DOHH2 (cell line): ENCODE data around the gene CYP21A2.
"Not testable (repeated sequence)": the region's sequence is repeated elsewhere in the genome, so short reads cannot be mapped to it uniquely, and the experiment has no call there.

Experiments used
- H3F3A ChIP-seq: fragments of 200-600 bp; sonication (generic), shearing (Covaris generic); 2 replicates; pipeline ENCODE4 v1.6.0; 2016; ENCODE audit warnings: antibody characterized with exemption, mild to moderate bottlenecking; ENCODE audit not compliant: control insufficient read depth, insufficient read depth
- H3K27ac ChIP-seq: fragments of 200-600 bp; sonication (generic); 2 replicates; pipeline ENCODE4 v1.5.1; 2014; ENCODE audit warnings: low read depth, mild to moderate bottlenecking, low read length, moderate library complexity
- H3K27me3 ChIP-seq: fragments of 200-600 bp; sonication (generic); 2 replicates; pipeline ENCODE4 v1.6.1; 2014; ENCODE audit warnings: mild to moderate bottlenecking, low read length, mixed read lengths; ENCODE audit not compliant: control insufficient read depth
- H3K36me3 ChIP-seq: fragments of 200-600 bp; sonication (generic); 2 replicates; pipeline ENCODE4 v1.6.1; 2014; ENCODE audit warnings: mild to moderate bottlenecking, low read length, moderate library complexity, mixed read lengths; ENCODE audit not compliant: control insufficient read depth
- H3K4me1 ChIP-seq: fragments of 200-600 bp; sonication (generic); 2 replicates; pipeline ENCODE4 v1.6.1; 2014; ENCODE audit warnings: mild to moderate bottlenecking, low read length, mixed read lengths; ENCODE audit not compliant: control insufficient read depth
- H3K4me2 ChIP-seq: fragments of 200-600 bp; sonication (generic); 2 replicates; pipeline ENCODE4 v1.6.0; 2014; ENCODE audit warnings: mild to moderate bottlenecking, low read length, moderate library complexity
- H3K4me3 ChIP-seq: fragments of 200-600 bp; sonication (generic); 2 replicates; pipeline ENCODE4 v1.5.1; 2014; ENCODE audit warnings: mild to moderate bottlenecking, low read length, mixed read lengths
- H3K79me2 ChIP-seq: fragments of 200-600 bp; sonication (generic); 2 replicates; pipeline ENCODE4 v1.6.1; 2014; ENCODE audit warnings: mild to moderate bottlenecking, low read length, mixed read lengths; ENCODE audit not compliant: control insufficient read depth
- H3K9me2 ChIP-seq: fragments of 200-600 bp; sonication (generic); replicated peaks from 2 replicates; pipeline ENCODE4 v1.6.1; 2014; ENCODE audit warnings: mild to moderate bottlenecking, low read length, mixed read lengths; ENCODE audit not compliant: control insufficient read depth
- H3K9me3 ChIP-seq: fragments of 200-600 bp; sonication (generic); 2 replicates; pipeline ENCODE4 v1.6.1; 2014; ENCODE audit warnings: antibody characterized with exemption, low read length, mixed read lengths; ENCODE audit not compliant: control insufficient read depth, insufficient read depth
- H4K20me1 ChIP-seq: fragments of 200-600 bp; sonication (generic); 2 replicates; pipeline ENCODE4 v1.6.0; 2014; ENCODE audit warnings: low read depth, mild to moderate bottlenecking, antibody characterized with exemption, low read length, moderate library complexity; ENCODE audit not compliant: control insufficient read depth, insufficient read depth
- CTCF ChIP-seq: fragments of 200-600 bp; sonication (generic); IDR thresholded peaks from one replicate; pipeline ENCODE4 v1.5.1; 2014; ENCODE audit warnings: antibody characterized with exemption, mild to moderate bottlenecking, low read depth, low read length; ENCODE audit not compliant: poor library complexity, severe bottlenecking
- EZH2phosphoT487 ChIP-seq: fragments of 200-600 bp; sonication (generic); IDR thresholded peaks from 2 replicates; pipeline ENCODE4 v1.6.1; 2017; ENCODE audit warnings: borderline replicate concordance, mild to moderate bottlenecking, antibody characterized with exemption, low read length, moderate library complexity, mixed read lengths

CYP21A2 gene

GRCh38 chr6:32047539-32047854, 9.3 kb downstream of the CYP21A2 start:
- no peaks in the 10 kb centered on the region for H4K20me1 ChIP-seq
- no peaks in the 10 kb centered on the region for H3K4me1 ChIP-seq
- TF ChIP-seq EZH2phosphoT487 = no peak
- TF ChIP-seq CTCF = no peak
- no peak overlapping the region for H3K27ac ChIP-seq
- H3K4me2 ChIP-seq = no peak overlapping the region
- no peaks in the 10 kb centered on the region for H3K36me3 ChIP-seq
- H3F3A ChIP-seq = no peaks in the 10 kb centered on the region
- no peaks in the 10 kb centered on the region for H3K79me2 ChIP-seq
- H3K27me3 ChIP-seq = peaks cover 7% of the 10 kb centered on the region; the same call in 1 of the 2 replicates
- H3K9me2 ChIP-seq = no peaks in the 10 kb centered on the region
- no peak overlapping the region for H3K4me3 ChIP-seq
- no peaks in the 10 kb centered on the region for H3K9me3 ChIP-seq

GRCh38 chr6:32047855-32048766, 9.9 kb downstream of the CYP21A2 start:
- Histone ChIP-seq H3K27me3 (peaks cover 7% of the 10 kb centered on the region; the same call in 1 of the 2 replicates), H3K27ac (no peak overlapping the region), H3K4me2 (no peak overlapping the region), H3K79me2 (no peaks in the 10 kb centered on the region), H3F3A (no peaks in the 10 kb centered on the region), H3K36me3 (no peaks in the 10 kb centered on the region), H4K20me1 (no peaks in the 10 kb centered on the region), H3K9me2 (no peaks in the 10 kb centered on the region), H3K9me3 (no peaks in the 10 kb centered on the region), H3K4me3 (no peak overlapping the region), H3K4me1 (no peaks in the 10 kb centered on the region)
- TF ChIP-seq CTCF (peak; percentile 75), EZH2phosphoT487 (no peak)

- not testable (repeated sequence) for H3K79me2 ChIP-seq, H3K9me2 ChIP-seq, H3F3A ChIP-seq, H3K4me3 ChIP-seq, H3K4me1 ChIP-seq, H3K9me3 ChIP-seq, H4K20me1 ChIP-seq, H3K27ac ChIP-seq, H3K27me3 ChIP-seq, H3K36me3 ChIP-seq, H3K4me2 ChIP-seq
Observed at GRCh38 chr6:32049149-32049548, 10.9 kb downstream of the CYP21A2 start.

GRCh38 chr6:32049736-32050135, 11.5 kb downstream of the CYP21A2 start:
- not testable (repeated sequence) for H3K27ac ChIP-seq, H4K20me1 ChIP-seq, H3K36me3 ChIP-seq, H3K4me1 ChIP-seq, H3K79me2 ChIP-seq, H3F3A ChIP-seq, H3K27me3 ChIP-seq, H3K4me3 ChIP-seq, H3K9me2 ChIP-seq, H3K9me3 ChIP-seq, H3K4me2 ChIP-seq
